HL-60 (cell line): ENCODE data around the gene NPM1.

Experiments used
- CTCF ChIP-seq: IDR thresholded peaks from one replicate; pipeline ENCODE4 v1.5.1; 2011; ENCODE audit warnings: low read length, control low read depth, inconsistent platforms; ENCODE audit not compliant: insufficient read depth
- GABPA ChIP-seq: IDR thresholded peaks from 2 replicates; pipeline ENCODE4 v1.6.1; 2012; ENCODE audit warnings: low read depth
- POLR2AphosphoS5 ChIP-seq: IDR thresholded peaks from 2 replicates; pipeline ENCODE4 v1.6.1; 2012; ENCODE audit warnings: low read depth

DNA sequence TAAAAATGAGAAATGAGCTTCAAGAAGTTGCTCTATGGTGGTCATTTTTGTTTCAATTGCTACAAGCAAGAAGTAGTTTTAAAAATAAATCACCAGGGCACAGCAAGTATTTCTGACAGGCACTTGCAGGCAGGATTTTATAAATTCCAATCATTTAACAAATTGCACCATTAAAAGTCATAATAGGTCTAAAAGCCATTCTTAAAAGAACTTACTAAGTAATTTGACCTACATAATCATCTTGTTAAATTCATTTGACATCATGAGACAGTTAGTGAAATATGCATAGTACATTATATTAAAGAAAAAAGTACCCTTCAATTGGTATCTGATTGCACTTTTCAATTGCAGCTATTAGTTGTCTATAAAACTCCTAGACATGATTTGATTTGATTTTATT is 47.6 kb upstream of the NPM1 start:
- TF ChIP-seq CTCF = no peak
- TF ChIP-seq POLR2AphosphoS5 = no peak
- no peak for TF ChIP-seq GABPA
